DND-41 (cell line): ENCODE results near the gene ABCA2.

Experiments
- ATAC-seq: fragments of 200-7000 bp; cut with Tn5 transposase; 3 replicates; pipeline ENCODE4 v1.9.1; 2021; ENCODE audit warnings: low read depth; ENCODE audit not compliant: insufficient read depth
- DNase-seq: peaks from one replicate; pipeline ENCODE4 v3.0.0-alpha.2; 2020
- H2AFZ ChIP-seq: 2 replicates; pipeline ENCODE4 v1.6.0; 2012; ENCODE audit warnings: low read depth, low read length
- H3K27ac ChIP-seq: 2 replicates; pipeline ENCODE4 v1.5.1; 2012; ENCODE audit warnings: low read length, inconsistent platforms
- H3K27me3 ChIP-seq: fragments of 200-600 bp; sonication (generic); 2 replicates; pipeline ENCODE4 v1.6.0; 2012; ENCODE audit warnings: low read length, mild to moderate bottlenecking, inconsistent platforms; ENCODE audit not compliant: insufficient read depth, poor library complexity
- H3K36me3 ChIP-seq: 2 replicates; pipeline ENCODE4 v1.5.1; 2012; ENCODE audit warnings: low read length, inconsistent platforms; ENCODE audit not compliant: insufficient read depth
- H3K4me1 ChIP-seq: 2 replicates; pipeline ENCODE4 v1.5.1; 2012; ENCODE audit warnings: mild to moderate bottlenecking, low read length; ENCODE audit not compliant: insufficient read depth
- H3K4me2 ChIP-seq: 2 replicates; pipeline ENCODE4 v1.6.0; 2012; ENCODE audit warnings: mild to moderate bottlenecking, moderate library complexity, low read length, inconsistent platforms; ENCODE audit not compliant: insufficient read depth
- H3K4me3 ChIP-seq, 2 experiments: fragments of 200-600 bp in 1 of 2; shearing (Covaris generic) in 1 of 2; 2 replicates each; pipeline ENCODE4 v1.5.1; 2012 to 2016; ENCODE audit warnings: inconsistent platforms in 2 of 2, low read length in 2 of 2, mild to moderate bottlenecking in 2 of 2, low read depth in 1 of 2, moderate library complexity in 1 of 2
- H3K79me2 ChIP-seq: 2 replicates; pipeline ENCODE4 v1.6.0; 2012; ENCODE audit warnings: low read length, inconsistent platforms; ENCODE audit not compliant: insufficient read depth
- H3K9ac ChIP-seq: 2 replicates; pipeline ENCODE4 v1.6.0; 2012; ENCODE audit warnings: low read depth, mild to moderate bottlenecking, inconsistent platforms, low read length, moderate library complexity
- H3K9me3 ChIP-seq: 2 replicates; pipeline ENCODE4 v1.5.1; 2012; ENCODE audit warnings: low read length, moderate library complexity, mild to moderate bottlenecking, inconsistent platforms; ENCODE audit not compliant: insufficient read depth, severe bottlenecking
- H4K20me1 ChIP-seq: 2 replicates; pipeline ENCODE4 v1.6.0; 2012; ENCODE audit warnings: low read length; ENCODE audit not compliant: insufficient read depth
- CTCF ChIP-seq: IDR thresholded peaks from 2 replicates; pipeline ENCODE4 v1.5.1; 2012; ENCODE audit warnings: borderline replicate concordance, low read length, moderate library complexity, mild to moderate bottlenecking; ENCODE audit not compliant: poor library complexity, severe bottlenecking; ENCODE audit errors: extremely low read depth
- EZH2 ChIP-seq: IDR thresholded peaks from 3 replicates; pipeline ENCODE4 v1.6.1; 2012; ENCODE audit warnings: borderline replicate concordance, low read depth, mild to moderate bottlenecking, moderate library complexity, low read length, inconsistent platforms; ENCODE audit not compliant: severe bottlenecking

ABCA2 gene

GRCh38 chr9:137039611-137040366, 11.8 kb upstream of the ABCA2 start:
- no peak for ATAC-seq
- H3K79me2 ChIP-seq: no peaks in the 10 kb centered on the region

GRCh38 chr9:137038916-137039315, 10.9 kb upstream of the ABCA2 start:
- ATAC-seq (no peak), DNase-seq (no peak)
- Histone ChIP-seq H3K4me2 (no peak overlapping the region), H4K20me1 (peaks cover 21% of the 10 kb centered on the region), H3K4me1 (peaks cover 11% of the 10 kb centered on the region), H3K36me3 (no peaks in the 10 kb centered on the region), H3K9ac (no peak overlapping the region), H3K9me3 (no peaks in the 10 kb centered on the region), H3K27me3 (peaks cover 13% of the 10 kb centered on the region), H3K4me3 (no peak overlapping the region), H3K27ac (no peak overlapping the region), H3K79me2 (no peaks in the 10 kb centered on the region), H2AFZ (no peak overlapping the region)
- TF ChIP-seq EZH2: no peak
- TF ChIP-seq CTCF: no peak

More at GRCh38 chr9:137039611-137040366, 11.8 kb upstream of the ABCA2 start:
- Histone ChIP-seq H3K4me1 (peaks cover 6% of the 10 kb centered on the region), H3K9me3 (no peaks in the 10 kb centered on the region), H2AFZ (no peak overlapping the region), H3K36me3 (no peaks in the 10 kb centered on the region), H3K27me3 (peaks cover 16% of the 10 kb centered on the region), H4K20me1 (peaks cover 25% of the 10 kb centered on the region), H3K4me3 (no peak overlapping the region), H3K9ac (no peak overlapping the region), H3K4me2 (no peak overlapping the region), H3K27ac (no peak overlapping the region)
- no peak for TF ChIP-seq EZH2
- no peak for TF ChIP-seq CTCF
- no peak for DNase-seq

GRCh38 chr9:137037483-137037882, 9.4 kb upstream of the ABCA2 start:
- H3K9ac ChIP-seq: no peak overlapping the region
- DNase-seq: no peak
- H3K9me3 ChIP-seq: no peaks in the 10 kb centered on the region
- no peak overlapping the region for H3K4me3 ChIP-seq
- H4K20me1 ChIP-seq: peaks cover 16% of the 10 kb centered on the region
- H3K27me3 ChIP-seq: peaks cover 9% of the 10 kb centered on the region
- H2AFZ ChIP-seq: no peak overlapping the region
- H3K36me3 ChIP-seq: no peaks in the 10 kb centered on the region
- H3K79me2 ChIP-seq: no peaks in the 10 kb centered on the region
- TF ChIP-seq EZH2 (no peak), CTCF (no peak)
- peaks cover 11% of the 10 kb centered on the region for H3K4me1 ChIP-seq
- H3K4me2 ChIP-seq: no peak overlapping the region
- no peak for ATAC-seq
- H3K27ac ChIP-seq: no peak overlapping the region

DNA sequence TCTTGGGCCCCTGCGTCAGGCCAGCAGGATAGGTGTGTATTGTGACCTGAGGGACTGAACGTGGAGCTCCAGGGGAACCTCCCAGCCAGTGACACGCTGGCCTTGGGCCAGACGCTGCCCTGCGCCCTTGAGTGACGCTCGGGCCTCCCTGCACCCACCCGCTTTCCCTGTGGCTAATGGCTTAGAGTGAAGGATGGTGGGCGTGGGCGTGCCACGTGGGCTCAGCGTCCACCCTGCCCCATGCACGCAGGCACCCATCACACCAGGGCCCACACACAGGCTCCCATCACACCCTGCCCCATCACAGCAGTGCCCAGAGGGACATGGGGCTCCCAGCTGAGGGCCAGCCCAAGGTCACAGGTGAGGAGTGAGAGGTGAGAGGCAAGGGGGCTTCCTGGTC, 9.0 kb upstream of the ABCA2 start:
- no peak overlapping the region for H3K4me2 ChIP-seq
- H4K20me1 ChIP-seq: peaks cover 16% of the 10 kb centered on the region
- H3K27me3 ChIP-seq: peaks cover 9% of the 10 kb centered on the region
- DNase-seq: no peak
- H2AFZ ChIP-seq: no peak overlapping the region
- H3K4me3 ChIP-seq: no peak overlapping the region
- H3K79me2 ChIP-seq: no peaks in the 10 kb centered on the region
- no peak overlapping the region for H3K9ac ChIP-seq
- H3K27ac ChIP-seq: no peak overlapping the region
- no peak for ATAC-seq
- H3K4me1 ChIP-seq: peaks cover 11% of the 10 kb centered on the region
- H3K9me3 ChIP-seq: no peaks in the 10 kb centered on the region
- H3K36me3 ChIP-seq: no peaks in the 10 kb centered on the region
- no peak for TF ChIP-seq CTCF
- TF ChIP-seq EZH2: no peak
